Measurements from ENCODE around the gene NAA35.
"Not testable (repeated sequence)": the region's sequence is repeated elsewhere in the genome, so short reads cannot be mapped to it uniquely, and the experiment has no call there.

The NAA35 gene

DNA sequence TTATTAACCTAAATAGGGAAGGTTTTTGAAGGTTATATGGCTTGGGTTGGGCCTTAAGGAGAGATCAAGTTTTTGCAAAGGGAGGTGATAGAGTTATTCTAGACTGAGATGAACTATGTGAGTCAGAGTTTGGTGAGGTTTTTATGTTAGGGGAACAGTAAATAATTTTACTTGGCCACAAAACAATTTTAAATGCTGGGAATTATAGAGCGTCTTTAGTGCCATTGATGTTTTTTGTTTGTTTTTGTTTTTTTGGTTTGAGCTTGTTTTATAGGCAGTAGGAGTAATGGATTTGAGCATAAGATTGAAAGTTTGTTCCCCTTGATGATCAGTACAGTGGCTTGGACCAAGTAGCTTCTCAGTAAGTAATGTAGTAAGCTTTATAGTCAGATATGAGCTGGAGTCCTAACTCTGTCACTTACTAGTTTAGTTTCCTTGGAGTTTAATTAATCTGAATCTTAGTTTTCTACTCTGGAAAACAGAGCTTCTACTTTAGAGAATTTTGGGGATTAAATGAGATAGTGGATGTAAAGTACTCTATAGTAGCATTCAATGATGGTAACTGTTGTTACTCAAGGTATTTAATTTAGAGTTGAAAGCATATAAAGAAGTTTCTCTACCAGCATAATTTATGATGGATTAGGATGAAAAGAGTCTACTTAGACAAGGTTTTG lies 2.9 kb downstream of the NAA35 start:
- in situ Hi-C loops (cut with MboI; ENCODE audit: low sequenced_read_pairs) = no loop called here

GRCh38 chr9:85944672-85945071 lies 3.7 kb downstream of the NAA35 start:
- in situ Hi-C loops (cut with MboI; ENCODE audit: low sequenced_read_pairs) = no loop called here

DNA sequence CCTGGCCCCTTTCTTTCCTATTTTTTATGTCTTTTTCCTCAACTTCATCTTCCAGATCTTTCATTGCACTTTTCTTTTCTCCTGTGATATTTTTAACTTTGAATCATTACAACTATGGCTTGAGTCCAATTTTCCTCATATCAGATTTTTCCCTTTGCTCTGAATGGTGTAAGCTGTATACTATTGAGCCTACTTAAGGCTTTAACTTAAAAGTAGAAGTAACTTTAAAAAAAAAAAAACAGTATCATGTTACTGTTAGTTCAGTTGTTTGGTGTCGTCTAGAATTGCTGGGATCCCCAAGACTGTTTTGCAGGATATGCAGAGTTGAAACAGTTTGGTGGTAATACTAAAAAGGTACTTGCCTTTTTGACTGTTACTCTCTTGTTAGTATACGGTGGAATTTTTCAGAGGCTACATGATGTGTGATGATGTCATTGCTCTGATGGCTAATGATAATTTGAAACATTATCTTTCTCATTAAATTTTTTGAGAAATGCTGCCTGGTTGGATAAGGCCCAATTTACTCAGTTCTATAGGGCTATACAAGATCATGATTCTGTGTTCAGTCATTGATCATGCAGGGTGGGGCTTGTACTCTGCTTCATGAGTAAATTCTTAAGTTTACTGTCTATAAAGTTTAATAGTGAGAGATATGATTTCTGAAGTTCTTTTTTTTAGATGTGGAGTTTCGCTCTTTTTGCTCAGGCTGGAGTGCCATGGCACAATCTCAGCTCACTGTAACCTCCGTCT lies 8.8 kb downstream of the NAA35 start:
- in situ Hi-C loops (cut with MboI; ENCODE audit: low sequenced_read_pairs) = no loop called here

DNA sequence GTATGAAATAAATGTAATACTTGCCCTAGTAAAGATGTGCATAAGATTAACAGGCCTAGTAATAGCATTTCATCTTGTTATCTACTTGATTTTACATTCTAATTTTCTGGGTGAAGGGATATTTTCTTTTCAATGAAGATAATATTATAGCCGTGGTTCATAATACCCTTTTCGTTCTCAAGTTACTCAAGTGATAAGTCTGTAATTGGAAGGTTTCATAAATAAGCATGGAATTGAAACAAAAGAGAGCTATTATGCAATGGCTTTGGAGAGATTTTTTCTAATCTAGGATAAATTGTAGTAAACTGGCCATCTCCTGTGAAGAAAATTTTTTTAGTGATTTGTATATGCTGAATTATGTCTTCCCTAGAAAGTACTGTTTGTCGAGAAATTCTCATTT lies 19.0 kb downstream of the NAA35 start:
- in situ Hi-C loops (cut with MboI; ENCODE audit: low sequenced_read_pairs) = no loop called here

GRCh38 chr9:85960688-85961093 lies 19.7 kb downstream of the NAA35 start:
- in situ Hi-C loops (cut with MboI; ENCODE audit: low sequenced_read_pairs) = no loop called here

- in situ Hi-C loops (cut with MboI; ENCODE audit: low sequenced_read_pairs) = no loop called here
These were observed 23.6 kb downstream of the NAA35 start for GRCh38 chr9:85964526-85964925.

GRCh38 chr9:85964949-85965348 lies 24.0 kb downstream of the NAA35 start:
- in situ Hi-C loops (cut with MboI; ENCODE audit: low sequenced_read_pairs) = no loop called here

GRCh38 chr9:85969727-85970126 lies 28.8 kb downstream of the NAA35 start:
- in situ Hi-C loops (cut with MboI; ENCODE audit: low sequenced_read_pairs) = no loop called here

DNA sequence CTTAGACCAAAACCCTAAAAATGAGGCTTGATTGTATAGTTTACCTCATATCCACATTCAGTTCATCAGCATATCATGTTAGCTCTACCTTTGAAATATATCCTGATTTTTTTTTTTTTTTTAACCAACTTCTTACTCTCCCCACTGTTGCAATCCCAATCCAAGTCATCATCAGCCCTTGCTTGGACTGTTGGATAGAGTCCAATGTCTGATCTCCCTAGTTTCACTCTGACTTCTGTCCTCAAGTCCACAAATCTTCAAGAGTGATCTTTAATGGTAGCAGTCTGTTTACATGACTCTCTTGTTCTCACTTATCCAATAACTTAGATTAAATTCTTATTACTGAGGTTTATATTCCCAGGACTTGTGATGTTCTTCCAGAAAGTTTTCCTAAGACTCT lies 30.8 kb downstream of the NAA35 start:
- in situ Hi-C loops (cut with MboI; ENCODE audit: low sequenced_read_pairs) = no loop called here

DNA sequence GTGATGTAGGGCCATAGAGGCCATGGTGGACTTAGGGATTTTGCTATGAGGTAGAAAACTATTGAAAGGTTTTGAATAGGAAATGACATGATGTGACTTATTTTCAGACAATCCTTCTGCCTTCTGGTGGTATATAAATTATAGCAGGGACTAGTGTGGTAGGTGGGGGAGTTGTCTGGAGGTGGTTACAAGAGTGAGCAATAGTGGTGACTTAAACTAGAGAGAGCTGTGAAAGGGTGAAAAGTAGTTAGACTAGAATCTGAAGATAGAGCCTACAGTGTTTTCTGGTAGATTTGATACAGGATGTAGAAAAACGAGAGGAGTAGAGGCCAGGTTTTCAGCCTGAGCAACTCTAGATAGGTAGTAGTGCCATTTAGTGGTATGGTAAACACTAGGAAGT lies 32.3 kb downstream of the NAA35 start:
- in situ Hi-C loops (cut with MboI; ENCODE audit: low sequenced_read_pairs) = no loop called here

DNA sequence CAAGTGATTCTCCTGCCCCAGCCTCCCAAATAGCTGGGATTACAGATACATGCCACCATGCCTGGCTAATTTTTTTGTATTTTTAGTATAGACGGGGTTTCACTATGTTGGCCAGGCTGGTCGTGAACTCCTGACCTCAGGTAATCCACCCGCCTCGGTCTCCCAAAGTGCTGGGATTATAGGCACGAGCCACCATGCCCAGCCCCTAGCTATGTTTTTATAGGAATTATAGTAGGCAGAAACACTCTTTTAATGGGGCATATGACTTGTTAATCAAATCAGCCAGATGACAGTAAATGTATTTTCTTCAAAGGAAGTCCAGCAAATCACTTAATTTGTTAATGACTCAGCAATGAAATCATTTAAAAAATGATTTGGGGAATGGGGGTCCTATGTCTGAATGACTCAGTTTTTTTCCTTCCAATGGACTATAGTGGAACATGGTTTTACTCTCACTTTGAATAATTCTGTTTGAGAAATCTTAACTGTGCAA lies 33.2 kb downstream of the NAA35 start:
- in situ Hi-C loops (cut with MboI; ENCODE audit: low sequenced_read_pairs) = not testable (repeated sequence)

GRCh38 chr9:85978496-85978895 lies 37.5 kb downstream of the NAA35 start:
- in situ Hi-C loops (cut with MboI; ENCODE audit: low sequenced_read_pairs) = no loop called here

GRCh38 chr9:85981369-85981768 lies 40.4 kb downstream of the NAA35 start:
- in situ Hi-C loops (cut with MboI; ENCODE audit: low sequenced_read_pairs) = no loop called here

- in situ Hi-C loops (cut with MboI; ENCODE audit: low sequenced_read_pairs) = no loop called here
These were observed 43.5 kb downstream of the NAA35 start for GRCh38 chr9:85984457-85984856.

DNA sequence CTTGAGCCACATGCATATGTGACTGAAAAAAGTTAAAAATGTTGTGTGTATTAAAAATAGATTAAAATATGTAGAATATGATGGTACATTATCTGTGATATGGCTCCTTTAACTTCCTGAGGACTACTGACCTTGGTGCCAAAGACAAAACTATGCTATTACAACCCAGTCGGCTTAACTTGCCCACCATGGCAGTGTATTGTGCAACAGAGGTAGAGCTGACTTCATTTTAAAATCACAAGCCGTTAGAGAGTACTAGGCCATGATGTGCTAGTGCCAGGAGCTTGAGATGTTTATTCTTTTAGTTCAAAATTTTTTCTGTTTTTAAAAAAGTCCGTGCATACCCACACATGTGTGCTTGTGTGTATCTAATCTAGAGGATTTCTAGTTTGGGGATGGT lies 46.3 kb downstream of the NAA35 start:
- in situ Hi-C loops (cut with MboI; ENCODE audit: low sequenced_read_pairs) = no loop called here

GRCh38 chr9:85994191-85994590 lies 53.2 kb downstream of the NAA35 start:
- in situ Hi-C loops (cut with MboI; ENCODE audit: low sequenced_read_pairs) = no loop called here

DNA sequence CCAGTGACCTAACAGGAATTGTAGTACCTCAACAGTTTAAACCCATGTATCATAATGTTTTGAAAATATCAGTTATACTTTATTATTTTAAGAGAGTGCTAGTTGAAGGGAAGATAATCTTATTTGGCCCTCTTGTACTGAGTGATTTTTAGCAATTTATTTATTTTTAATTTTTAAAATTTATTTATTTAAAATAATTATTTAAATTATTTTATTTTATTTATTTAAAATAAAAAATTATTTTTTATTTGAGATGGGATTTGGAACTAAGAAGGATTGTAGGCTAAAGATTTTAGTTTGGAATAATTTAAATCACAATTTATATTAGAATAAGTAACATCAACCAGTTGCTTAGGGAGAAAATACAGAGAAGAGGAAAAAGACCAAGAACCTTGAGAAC lies 54.2 kb downstream of the NAA35 start:
- in situ Hi-C loops (cut with MboI; ENCODE audit: low sequenced_read_pairs) = no loop called here

- in situ Hi-C loops (cut with MboI; ENCODE audit: low sequenced_read_pairs) = no loop called here
These were observed 54.7 kb downstream of the NAA35 start for GRCh38 chr9:85995599-85995998.

DNA sequence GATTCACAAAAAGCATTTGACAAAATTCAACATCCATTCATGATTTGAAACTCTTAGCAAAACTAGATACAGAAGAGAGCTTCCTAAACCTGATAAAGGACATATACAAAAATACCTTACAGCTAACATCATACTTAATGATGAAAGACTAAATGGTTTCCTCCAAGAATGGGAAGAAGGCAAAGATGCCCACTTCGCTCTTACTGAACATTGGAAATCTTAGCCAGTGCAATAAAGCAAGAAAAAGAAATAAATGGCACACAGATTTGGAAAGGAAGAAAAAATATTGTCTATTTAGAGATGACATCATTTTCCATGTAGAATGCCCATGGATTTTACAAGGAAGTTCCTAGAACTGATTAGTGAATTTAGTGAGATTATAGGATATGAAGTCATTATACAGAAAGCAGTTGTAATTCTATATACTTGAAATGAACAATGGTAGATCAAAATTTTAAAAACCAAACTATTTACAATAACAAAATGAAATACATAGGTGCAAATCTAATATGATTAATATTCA lies 64.4 kb downstream of the NAA35 start:
- in situ Hi-C loops (cut with MboI; ENCODE audit: low sequenced_read_pairs) = no loop called here

DNA sequence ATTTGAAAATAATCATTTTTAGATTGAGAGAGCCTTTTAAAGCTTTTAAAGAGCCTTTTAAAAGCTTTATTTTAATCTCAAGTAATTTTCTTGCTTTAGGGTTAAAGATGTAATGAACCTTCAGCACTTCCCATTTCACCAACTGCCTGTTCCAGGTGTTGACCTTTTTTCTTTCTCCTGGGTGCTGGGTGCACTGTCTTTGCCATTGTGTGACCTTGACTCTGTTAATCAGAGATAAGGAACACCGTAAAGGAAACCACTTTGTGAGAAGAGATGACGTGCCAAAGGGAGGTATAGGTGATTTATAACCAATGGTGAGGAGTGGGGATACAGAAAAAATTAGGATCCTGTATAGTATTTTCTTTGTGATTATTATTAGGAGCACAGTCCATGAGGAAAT lies 68.2 kb downstream of the NAA35 start:
- in situ Hi-C loops (cut with MboI; ENCODE audit: low sequenced_read_pairs) = no loop called here

- in situ Hi-C loops (cut with MboI; ENCODE audit: low sequenced_read_pairs) = no loop called here
These were observed 79.8 kb downstream of the NAA35 start for GRCh38 chr9:86020731-86021130.

DNA sequence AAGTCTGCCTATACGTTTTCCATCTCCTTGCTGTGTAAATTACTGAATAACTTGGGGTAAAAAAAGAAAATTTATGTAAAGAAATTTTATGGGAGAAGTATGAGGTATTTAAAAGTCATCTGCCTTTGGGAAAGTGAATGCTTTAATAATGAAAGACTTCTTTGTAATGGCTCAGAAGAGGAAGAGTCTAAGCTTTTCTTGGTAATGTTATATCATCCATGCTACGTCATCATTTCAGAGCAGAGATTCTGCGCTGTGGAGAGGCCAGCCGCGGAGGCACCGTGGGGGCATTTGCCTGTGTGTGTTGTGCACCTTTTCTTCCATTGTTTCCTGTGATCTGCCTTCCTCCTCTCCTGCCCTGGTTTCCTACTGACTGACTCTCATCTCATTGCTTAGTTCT lies 80.2 kb downstream of the NAA35 start:
- in situ Hi-C loops (cut with MboI; ENCODE audit: low sequenced_read_pairs) = no loop called here
